ENCODE results near the gene ZP1.
A peak's percentile ranks its signal among the peaks of the same experiment; 100 is the strongest.

ZP1 gene

GRCh38 chr11:60912851-60913528 lies 45.6 kb downstream of the ZP1 start:
- Histone ChIP-seq H3K4me3 (ENCODE audit: low read depth, low read length) (peak overlapping the region; percentile 84), H3K9me3 (ENCODE audit: control insufficient read depth, insufficient read depth, low read length) (no peaks in the 10 kb centered on the region), H3K36me3 (ENCODE audit: control insufficient read depth, insufficient read depth, low read length) (no peaks in the 10 kb centered on the region), H3K9ac (ENCODE audit: low read depth, low read length) (peak overlapping the region; percentile 90), H3K27me3 (ENCODE audit: control insufficient read depth, insufficient read depth, low read length) (peaks cover 37% of the 10 kb centered on the region), H3K4me1 (ENCODE audit: control insufficient read depth, insufficient read depth, low read length) (peaks cover 9% of the 10 kb centered on the region)

GRCh38 chr11:60913793-60914632 lies 46.7 kb downstream of the ZP1 start, which contains the start of gene TMEM109:
TMEM109 (plus strand) TSS chr11:60914158; CDS start chr11:60919694, 5,536 bp downstream.
- H3K27me3 ChIP-seq (ENCODE audit: control insufficient read depth, insufficient read depth, low read length), result peaks cover 35% of the 10 kb centered on the region
- H3K4me3 ChIP-seq (ENCODE audit: low read depth, low read length), result peak within 1 kb of the TSS; percentile 84
- H3K36me3 ChIP-seq (ENCODE audit: control insufficient read depth, insufficient read depth, low read length), result no peaks in the 10 kb centered on the region
- H3K9ac ChIP-seq (ENCODE audit: low read depth, low read length), result peak within 1 kb of the TSS; percentile 90
- H3K9me3 ChIP-seq (ENCODE audit: control insufficient read depth, insufficient read depth, low read length), result no peaks in the 10 kb centered on the region
- peaks cover 9% of the 10 kb centered on the region for H3K4me1 ChIP-seq (ENCODE audit: control insufficient read depth, insufficient read depth, low read length)

GRCh38 chr11:60914633-60915247 lies 47.4 kb downstream of the ZP1 start:
- Histone ChIP-seq H3K9ac (ENCODE audit: low read depth, low read length) (peak overlapping the region; percentile 29), H3K4me3 (ENCODE audit: low read depth, low read length) (peak overlapping the region; percentile 84), H3K9me3 (ENCODE audit: control insufficient read depth, insufficient read depth, low read length) (no peaks in the 10 kb centered on the region), H3K27me3 (ENCODE audit: control insufficient read depth, insufficient read depth, low read length) (peaks cover 29% of the 10 kb centered on the region), H3K4me1 (ENCODE audit: control insufficient read depth, insufficient read depth, low read length) (peaks cover 9% of the 10 kb centered on the region), H3K36me3 (ENCODE audit: control insufficient read depth, insufficient read depth, low read length) (no peaks in the 10 kb centered on the region)

GRCh38 chr11:60915248-60915914 lies 48.0 kb downstream of the ZP1 start:
- Histone ChIP-seq H3K9me3 (ENCODE audit: control insufficient read depth, insufficient read depth, low read length) (no peaks in the 10 kb centered on the region), H3K4me3 (ENCODE audit: low read depth, low read length) (peak overlapping the region; percentile 84), H3K36me3 (ENCODE audit: control insufficient read depth, insufficient read depth, low read length) (peaks cover 1% of the 10 kb centered on the region), H3K27me3 (ENCODE audit: control insufficient read depth, insufficient read depth, low read length) (peaks cover 29% of the 10 kb centered on the region), H3K4me1 (ENCODE audit: control insufficient read depth, insufficient read depth, low read length) (peaks cover 9% of the 10 kb centered on the region), H3K9ac (ENCODE audit: low read depth, low read length) (no peak overlapping the region)

- H3K4me3 ChIP-seq (ENCODE audit: low read depth, low read length), result no peak overlapping the region
- H3K9ac ChIP-seq (ENCODE audit: low read depth, low read length), result no peak overlapping the region
- no peaks in the 10 kb centered on the region for H3K9me3 ChIP-seq (ENCODE audit: control insufficient read depth, insufficient read depth, low read length)
- H3K27me3 ChIP-seq (ENCODE audit: control insufficient read depth, insufficient read depth, low read length), result peaks cover 20% of the 10 kb centered on the region
- H3K4me1 ChIP-seq (ENCODE audit: control insufficient read depth, insufficient read depth, low read length), result peaks cover 9% of the 10 kb centered on the region
- H3K36me3 ChIP-seq (ENCODE audit: control insufficient read depth, insufficient read depth, low read length), result peaks cover 11% of the 10 kb centered on the region
Measured at GRCh38 chr11:60916669-60917206, 49.4 kb downstream of the ZP1 start.

- H3K36me3 ChIP-seq (ENCODE audit: control insufficient read depth, insufficient read depth, low read length), result peaks cover 16% of the 10 kb centered on the region
- no peak overlapping the region for H3K9ac ChIP-seq (ENCODE audit: low read depth, low read length)
- H3K27me3 ChIP-seq (ENCODE audit: control insufficient read depth, insufficient read depth, low read length), result peaks cover 16% of the 10 kb centered on the region
- H3K9me3 ChIP-seq (ENCODE audit: control insufficient read depth, insufficient read depth, low read length), result no peaks in the 10 kb centered on the region
- no peak overlapping the region for H3K4me3 ChIP-seq (ENCODE audit: low read depth, low read length)
- H3K4me1 ChIP-seq (ENCODE audit: control insufficient read depth, insufficient read depth, low read length), result peaks cover 9% of the 10 kb centered on the region
Measured at GRCh38 chr11:60917267-60917666, 49.9 kb downstream of the ZP1 start.

- Histone ChIP-seq H3K9me3 (ENCODE audit: control insufficient read depth, insufficient read depth, low read length) (no peaks in the 10 kb centered on the region), H3K4me1 (ENCODE audit: control insufficient read depth, insufficient read depth, low read length) (peaks cover 7% of the 10 kb centered on the region), H3K9ac (ENCODE audit: low read depth, low read length) (no peak overlapping the region), H3K4me3 (ENCODE audit: low read depth, low read length) (no peak overlapping the region), H3K36me3 (ENCODE audit: control insufficient read depth, insufficient read depth, low read length) (peaks cover 19% of the 10 kb centered on the region), H3K27me3 (ENCODE audit: control insufficient read depth, insufficient read depth, low read length) (peaks cover 7% of the 10 kb centered on the region)
Measured at GRCh38 chr11:60918251-60918938, 51.1 kb downstream of the ZP1 start.

- no peak overlapping the region for H3K4me3 ChIP-seq (ENCODE audit: low read depth, low read length)
- H3K9me3 ChIP-seq (ENCODE audit: control insufficient read depth, insufficient read depth, low read length), result no peaks in the 10 kb centered on the region
- H3K27me3 ChIP-seq (ENCODE audit: control insufficient read depth, insufficient read depth, low read length), result peaks cover 8% of the 10 kb centered on the region
- no peak overlapping the region for H3K9ac ChIP-seq (ENCODE audit: low read depth, low read length)
- H3K36me3 ChIP-seq (ENCODE audit: control insufficient read depth, insufficient read depth, low read length), result peaks cover 21% of the 10 kb centered on the region
- H3K4me1 ChIP-seq (ENCODE audit: control insufficient read depth, insufficient read depth, low read length), result peaks cover 9% of the 10 kb centered on the region
Measured at GRCh38 chr11:60918939-60919265, 51.6 kb downstream of the ZP1 start.

GRCh38 chr11:60919320-60919719 lies 52.0 kb downstream of the ZP1 start:
- Histone ChIP-seq H3K9ac (ENCODE audit: low read depth, low read length) (no peak overlapping the region), H3K36me3 (ENCODE audit: control insufficient read depth, insufficient read depth, low read length) (peaks cover 21% of the 10 kb centered on the region), H3K27me3 (ENCODE audit: control insufficient read depth, insufficient read depth, low read length) (peaks cover 8% of the 10 kb centered on the region), H3K4me3 (ENCODE audit: low read depth, low read length) (no peak overlapping the region), H3K4me1 (ENCODE audit: control insufficient read depth, insufficient read depth, low read length) (peaks cover 9% of the 10 kb centered on the region), H3K9me3 (ENCODE audit: control insufficient read depth, insufficient read depth, low read length) (no peaks in the 10 kb centered on the region)

GRCh38 chr11:60919956-60920355 lies 52.6 kb downstream of the ZP1 start:
- Histone ChIP-seq H3K9ac (ENCODE audit: low read depth, low read length) (no peak overlapping the region), H3K4me3 (ENCODE audit: low read depth, low read length) (no peak overlapping the region), H3K9me3 (ENCODE audit: control insufficient read depth, insufficient read depth, low read length) (no peaks in the 10 kb centered on the region), H3K4me1 (ENCODE audit: control insufficient read depth, insufficient read depth, low read length) (peaks cover 9% of the 10 kb centered on the region), H3K36me3 (ENCODE audit: control insufficient read depth, insufficient read depth, low read length) (peaks cover 21% of the 10 kb centered on the region), H3K27me3 (ENCODE audit: control insufficient read depth, insufficient read depth, low read length) (peaks cover 5% of the 10 kb centered on the region)

GRCh38 chr11:60921259-60921658 lies 53.9 kb downstream of the ZP1 start:
- peaks cover 21% of the 10 kb centered on the region for H3K36me3 ChIP-seq (ENCODE audit: control insufficient read depth, insufficient read depth, low read length)

More at GRCh38 chr11:60921259-60921658, 53.9 kb downstream of the ZP1 start:
- no peak overlapping the region for H3K4me3 ChIP-seq (ENCODE audit: low read depth, low read length)
- no peaks in the 10 kb centered on the region for H3K9me3 ChIP-seq (ENCODE audit: control insufficient read depth, insufficient read depth, low read length)
- H3K9ac ChIP-seq (ENCODE audit: low read depth, low read length), result no peak overlapping the region
- peaks cover 6% of the 10 kb centered on the region for H3K4me1 ChIP-seq (ENCODE audit: control insufficient read depth, insufficient read depth, low read length)
- H3K27me3 ChIP-seq (ENCODE audit: control insufficient read depth, insufficient read depth, low read length), result peaks cover 9% of the 10 kb centered on the region

All from iPS-15b (cell line).